A549 (cell line): ENCODE data around the gene UTRN. TPM values are rescaled to one million over a fixed set of nuclear protein-coding genes. Genes with fewer than 3 reads are reported as not detected.
A peak's percentile ranks its signal among the peaks of the same experiment; 100 is the strongest.

Experiments used
- ATAC-seq, 2 experiments: fragments of 200-7000 bp in 1 of 2; fragments of >200 bp in 1 of 2; cut with Nextera tagmentation in 1 of 2; cut with Tn5 transposase in 1 of 2; 3 replicates each; pipeline versions ENCODE4 v1.8.0 to v1.9.1; 2018 to 2020; ENCODE audit warnings: mild to moderate bottlenecking in 1 of 2, moderate library complexity in 1 of 2
- CTCF ChIA-PET: fragments of 300-600 bp; sonication (Branson Sonifier 250); formaldehyde crosslinking; extraction: SDS; loops from one replicate; lab custom pipeline; 2021; ENCODE audit warnings: antibody characterized with exemption, inconsistent platforms; lab: Yijun Ruan, JAX
- POLR2A ChIA-PET: fragments of 350-600 bp; formaldehyde crosslinking; extraction: SDS; loops from one replicate; lab custom pipeline; 2021; ENCODE audit warnings: antibody characterized with exemption, inconsistent platforms; lab: Yijun Ruan, JAX
- DNase-seq, 2 experiments: peaks; one replicate each; pipeline versions ENCODE4 v3.0.0 to v3.0.0-alpha.2; 2011 to 2016; ENCODE audit warnings: low read depth in 1 of 2, low spot score in 1 of 2
- FAIRE-seq: peaks from 2 replicates; lab custom pipeline; 2011; peaks lifted over from hg19 to GRCh38; lab: Jason Lieb, UNC
- H3K27ac ChIP-seq, 2 experiments: fragments of >200 bp; sonication (Bioruptor Twin); formaldehyde crosslinking; 3 replicates each; pipeline ENCODE4 v1.5.1; 2016 to 2017
- H3K4me1 ChIP-seq: fragments of >200 bp; sonication (Bioruptor Twin); formaldehyde crosslinking; 3 replicates; pipeline ENCODE4 v1.6.1; 2016
- H3K4me2 ChIP-seq: fragments of >200 bp; sonication (Bioruptor Twin); formaldehyde crosslinking; 3 replicates; pipeline ENCODE4 v1.6.1; 2016
- H3K4me3 ChIP-seq: fragments of >200 bp; sonication (Bioruptor Twin); formaldehyde crosslinking; 3 replicates; pipeline ENCODE4 v1.5.1; 2016
- H3K9me3 ChIP-seq: fragments of >200 bp; sonication (Bioruptor Twin); formaldehyde crosslinking; 3 replicates; pipeline ENCODE4 v1.6.1; 2016
- CEBPB ChIP-seq, 2 experiments: fragments of >200 bp in 1 of 2; sonication (Bioruptor Twin) in 1 of 2; formaldehyde crosslinking in 1 of 2; IDR thresholded peaks; 2 replicates each; pipeline ENCODE4 v1.6.1; 2012 to 2016
- EHF ChIP-seq: fragments of 250-450 bp; sonication (Bioruptor Pico); IDR thresholded peaks from 2 replicates; pipeline ENCODE4 v1.5.0; 2020; ENCODE audit warnings: mild to moderate bottlenecking
- FOSL2 ChIP-seq, 2 experiments: fragments of 450-650 bp in 1 of 2; fragments of >200 bp in 1 of 2; sonication (Bioruptor Twin) in 1 of 2; formaldehyde crosslinking; IDR thresholded peaks; 2 replicates each; pipeline versions ENCODE4 v1.5.0 to v1.6.1; 2016 to 2020; ENCODE audit warnings: mild to moderate bottlenecking in 1 of 2, moderate library complexity in 1 of 2
- HDAC2 ChIP-seq: fragments of 200-600 bp; sonication (generic); IDR thresholded peaks from 2 replicates; pipeline ENCODE4 v1.6.1; 2016
- HOXA7 ChIP-seq: fragments of 250-450 bp; sonication (Bioruptor Pico); IDR thresholded peaks from 2 replicates; pipeline ENCODE4 v1.5.0; 2020; ENCODE audit warnings: mild to moderate bottlenecking, moderate library complexity
- HOXB5 ChIP-seq: fragments of 250-450 bp; sonication (Bioruptor Pico); IDR thresholded peaks from 2 replicates; pipeline ENCODE4 v1.5.0; 2020; ENCODE audit warnings: mild to moderate bottlenecking, moderate library complexity
- JUN ChIP-seq, 2 experiments: fragments of >200 bp; sonication (Bioruptor Twin); formaldehyde crosslinking; IDR thresholded peaks; 2 replicates in 1 of 2; 3 replicates in 1 of 2; pipeline ENCODE4 v1.6.1; 2016 to 2017
- JUNB ChIP-seq: fragments of >200 bp; sonication (Bioruptor Twin); formaldehyde crosslinking; IDR thresholded peaks from 2 replicates; pipeline ENCODE4 v1.6.1; 2016
- KDM1A ChIP-seq: fragments of 200-600 bp; sonication (generic); IDR thresholded peaks from 2 replicates; pipeline ENCODE4 v1.6.1; 2016; ENCODE audit warnings: low read depth, mild to moderate bottlenecking
- KDM5A ChIP-seq: fragments of 200-600 bp; sonication (generic); IDR thresholded peaks from 2 replicates; pipeline ENCODE4 v1.6.1; 2016; ENCODE audit warnings: antibody characterized with exemption, mild to moderate bottlenecking
- MAX ChIP-seq: IDR thresholded peaks from 2 replicates; pipeline ENCODE4 v1.6.1; 2012
- MAZ ChIP-seq: fragments of 150-350 bp; IDR thresholded peaks from 2 replicates; pipeline ENCODE4 v1.6.1; 2014; ENCODE audit warnings: antibody characterized with exemption, low read depth, low read length, borderline replicate concordance
- NFE2L2 ChIP-seq: fragments of 150-350 bp; conservative IDR thresholded peaks from 2 replicates; pipeline ENCODE4 v1.6.1; 2014; ENCODE audit warnings: low read length
- PHF8 ChIP-seq: fragments of 200-600 bp; sonication (generic); IDR thresholded peaks from 2 replicates; pipeline ENCODE4 v1.6.1; 2016; ENCODE audit warnings: low read depth, mild to moderate bottlenecking, antibody characterized with exemption, moderate library complexity, borderline replicate concordance
- POLR2A ChIP-seq: IDR thresholded peaks from 2 replicates; pipeline ENCODE4 v1.6.1; 2012; ENCODE audit warnings: mild to moderate bottlenecking, low read length
- POLR2AphosphoS2 ChIP-seq: conservative IDR thresholded peaks from 2 replicates; pipeline ENCODE4 v1.6.1; 2012; ENCODE audit warnings: low read length, improper control_type of control experiment, inconsistent platforms
- RAD21 ChIP-seq, 2 experiments: fragments of >200 bp in 1 of 2; sonication (Bioruptor Twin) in 1 of 2; formaldehyde crosslinking in 1 of 2; IDR thresholded peaks in 1 of 2; conservative IDR thresholded peaks in 1 of 2; 2 replicates in 1 of 2; 3 replicates in 1 of 2; pipeline ENCODE4 v1.6.1; 2012 to 2018; ENCODE audit warnings: inconsistent platforms in 1 of 2
- RARB ChIP-seq: fragments of 250-450 bp; sonication (Bioruptor Pico); IDR thresholded peaks from 2 replicates; pipeline ENCODE4 v1.8.0; 2021; ENCODE audit warnings: mild to moderate bottlenecking, moderate library complexity
- RCOR1 ChIP-seq: fragments of 150-350 bp; IDR thresholded peaks from 2 replicates; pipeline ENCODE4 v1.6.1; 2014; ENCODE audit warnings: antibody characterized with exemption, low read length, low read depth
- RFX5 ChIP-seq: fragments of 450-650 bp; IDR thresholded peaks from 2 replicates; pipeline ENCODE4 v1.7.1; 2014; ENCODE audit warnings: antibody characterized with exemption, mild to moderate bottlenecking, moderate library complexity
- SMC3 ChIP-seq: fragments of >200 bp; sonication (Bioruptor Twin); formaldehyde crosslinking; IDR thresholded peaks from 3 replicates; pipeline ENCODE4 v1.6.1; 2018; ENCODE audit warnings: inconsistent platforms
- TFCP2L1 ChIP-seq: fragments of 250-450 bp; sonication (Bioruptor Pico); IDR thresholded peaks from 2 replicates; pipeline ENCODE4 v1.5.0; 2021; ENCODE audit warnings: mild to moderate bottlenecking
- ZFP36 ChIP-seq: fragments of 450-650 bp; IDR thresholded peaks from 2 replicates; pipeline ENCODE4 v1.6.1; 2014; ENCODE audit warnings: borderline replicate concordance; ENCODE audit not compliant: partially characterized antibody
- WGBS: methylation state at CpG from one replicate; pipeline ENCODE4 v1.1.6; 2017; ENCODE audit errors: missing lambda C conversion rate; 5-methylcytosine and 5-hydroxymethylcytosine counted together
- polyA plus RNA-seq, 4 experiments: library from polyadenylated mRNA; depleted of rRNA in 3 of 4; stranded (reverse); fragments of >200 nt; fragmentation: RNase III in 1 of 4; extraction: RNeasy Plus Mini Kit Qiagen cat#74134 plus additional on column Dnase treatment in 1 of 4; gene quantifications; 2 replicates in 3 of 4; 3 replicates in 1 of 4; pipeline ENCODE4 v1.2.3, GENCODE V29; 2011 to 2017
- TF ChIP-seq, protein P1 (sequence below): IDR thresholded peaks from 2 replicates; pipeline ENCODE4 v1.6.1; 2012
- TF ChIP-seq, protein P2 (sequence below): fragments of >200 bp; sonication (Bioruptor Twin); formaldehyde crosslinking; IDR thresholded peaks from 2 replicates; pipeline ENCODE4 v1.6.1; 2016
- TF ChIP-seq, protein P3 (sequence below): fragments of 450-650 bp; IDR thresholded peaks from 2 replicates; pipeline ENCODE4 v1.6.1; 2014; ENCODE audit warnings: antibody characterized with exemption
- TF ChIP-seq, protein P4 (sequence below): fragments of >200 bp; sonication (Bioruptor Twin); formaldehyde crosslinking; IDR thresholded peaks from 3 replicates; pipeline ENCODE4 v1.5.1; 2016

The UTRN gene
- polyA plus RNA-seq, 2 of the 4 experiments (the other 2 are of a cell fraction): 10.6 to 20.8 TPM

DNA sequence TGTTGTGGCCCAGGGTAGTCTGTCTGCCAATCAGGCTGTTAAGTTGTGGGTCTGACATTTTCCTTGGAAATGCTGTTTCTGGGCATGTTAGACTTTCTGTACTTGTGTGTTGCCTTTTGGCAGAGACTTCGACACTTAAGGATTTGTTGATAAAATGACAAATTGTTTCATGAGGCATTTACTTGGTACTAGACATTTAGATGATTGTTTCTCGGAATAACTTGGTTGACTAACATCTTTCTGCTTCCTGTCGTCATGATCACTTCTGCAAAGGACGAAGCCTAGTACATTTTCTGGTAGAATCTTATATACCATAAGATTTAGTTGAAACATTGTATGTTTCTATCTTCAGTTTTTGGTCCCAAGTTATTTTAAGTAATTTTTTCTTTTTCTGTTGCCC is 34.1 kb downstream of the UTRN start:
- POLR2A ChIA-PET: no interaction called here
- Histone ChIP-seq H3K4me1 (peaks cover 37% of the 10 kb centered on the region), H3K4me2 (no peak overlapping the region), H3K27ac (no peak overlapping the region), H3K9me3 (no peaks in the 10 kb centered on the region), H3K4me3 (no peak overlapping the region)
- DNase-seq (no peak), FAIRE-seq (no peak), ATAC-seq (no peak)
- WGBS: 89% methylated on average over 4 of the region's 4 CpGs
- CTCF ChIA-PET: no interaction called here
- TF ChIP-seq SMC3 (no peak), POLR2AphosphoS2 (no peak), RARB (CRISPR knock-in tag) (no peak), POLR2A (no peak), EHF (no peak), HOXA7 (CRISPR knock-in tag) (no peak), KDM5A (no peak)
- TF ChIP-seq, protein P1, sequence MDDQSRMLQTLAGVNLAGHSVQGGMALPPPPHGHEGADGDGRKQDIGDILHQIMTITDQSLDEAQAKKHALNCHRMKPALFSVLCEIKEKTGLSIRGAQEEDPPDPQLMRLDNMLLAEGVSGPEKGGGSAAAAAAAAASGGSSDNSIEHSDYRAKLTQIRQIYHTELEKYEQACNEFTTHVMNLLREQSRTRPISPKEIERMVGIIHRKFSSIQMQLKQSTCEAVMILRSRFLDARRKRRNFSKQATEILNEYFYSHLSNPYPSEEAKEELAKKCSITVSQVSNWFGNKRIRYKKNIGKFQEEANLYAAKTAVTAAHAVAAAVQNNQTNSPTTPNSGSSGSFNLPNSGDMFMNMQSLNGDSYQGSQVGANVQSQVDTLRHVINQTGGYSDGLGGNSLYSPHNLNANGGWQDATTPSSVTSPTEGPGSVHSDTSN: no peak

GRCh38 chr6:144320741-144321140 is 35.6 kb downstream of the UTRN start:
- no peak for FAIRE-seq
- CTCF ChIA-PET: interaction anchor here (0.8 kb wide), 1 partner anchor 114 kb away, joined by 3 read pairs; no protein-coding TSS in a partner anchor

DNA sequence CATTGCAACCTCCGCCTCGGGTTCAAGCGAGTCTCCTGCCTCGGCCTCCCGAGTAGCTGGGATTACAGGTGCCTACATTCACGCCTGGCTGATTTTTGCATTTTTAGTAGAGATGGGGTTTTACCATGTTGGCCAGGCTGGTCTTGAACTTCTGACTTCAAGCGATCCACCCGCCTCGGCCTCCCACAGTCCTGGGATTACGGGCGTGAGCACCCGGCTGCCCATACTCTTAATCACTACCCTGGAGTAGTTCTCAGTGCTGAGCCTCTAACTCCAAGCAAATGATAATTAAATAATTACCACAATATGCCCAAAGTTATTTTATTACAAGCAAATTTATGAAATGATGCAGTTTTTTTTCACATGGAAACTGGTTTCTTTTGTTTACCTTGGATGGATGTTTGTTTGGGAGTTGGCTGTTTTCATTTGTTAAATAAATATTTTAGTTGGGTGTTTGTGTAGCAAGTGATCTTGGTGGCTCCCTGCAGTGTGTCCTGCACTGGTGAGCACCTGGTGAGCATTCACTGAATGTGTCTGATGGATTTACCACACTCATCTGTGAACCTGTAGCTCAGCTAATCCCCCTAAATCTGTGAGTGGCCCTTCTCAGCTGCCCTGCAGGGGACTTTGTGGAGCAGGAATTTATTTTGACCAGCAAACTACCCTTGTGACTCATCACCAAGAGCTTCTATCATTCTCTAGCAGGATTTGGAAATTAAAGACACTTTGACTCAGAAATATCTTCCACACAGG is 36.9 kb downstream of the UTRN start:
- FAIRE-seq: no peak
- CTCF ChIA-PET: interaction anchor here (0.6 to 0.8 kb wide), 2 partner anchors 16 to 61 kb away, joined by 3 read pairs; no protein-coding TSS in a partner anchor

More at GRCh38 chr6:144320741-144321140, 35.6 kb downstream of the UTRN start:
- POLR2A ChIA-PET: no interaction called here
- H3K4me3 ChIP-seq: no peak overlapping the region
- DNase-seq (no peak), ATAC-seq (no peak)
- 80% methylated on average over 5 of the region's 5 CpGs for WGBS
- H3K4me2 ChIP-seq: no peak overlapping the region
- no peaks in the 10 kb centered on the region for H3K9me3 ChIP-seq
- H3K4me1 ChIP-seq: peaks cover 34% of the 10 kb centered on the region
- no peak overlapping the region for H3K27ac ChIP-seq
- TF ChIP-seq TFCP2L1 (CRISPR knock-in tag) (no peak), HOXB5 (CRISPR knock-in tag) (no peak), EHF (no peak), MAZ (no peak), SMC3 (no peak), KDM5A (no peak), JUN (IDR thresholded peaks at IDR 0.05) (no peak), RCOR1 (no peak), ZFP36 (no peak), KDM1A (no peak)
- TF ChIP-seq, protein P2, sequence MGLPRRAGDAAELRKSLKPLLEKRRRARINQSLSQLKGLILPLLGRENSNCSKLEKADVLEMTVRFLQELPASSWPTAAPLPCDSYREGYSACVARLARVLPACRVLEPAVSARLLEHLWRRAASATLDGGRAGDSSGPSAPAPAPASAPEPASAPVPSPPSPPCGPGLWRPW: no peak

GRCh38 chr6:144325232-144325631 is 40.1 kb downstream of the UTRN start:
- POLR2A ChIA-PET: no interaction called here
- 100% methylated on average over 1 of the region's 1 CpG for WGBS

More for the DNA sequence above, 36.9 kb downstream of the UTRN start:
- POLR2A ChIA-PET: no interaction called here
- Histone ChIP-seq H3K27ac (no peak overlapping the region), H3K9me3 (no peaks in the 10 kb centered on the region), H3K4me2 (peak overlapping the region; percentile 38), H3K4me3 (no peak overlapping the region), H3K4me1 (peaks cover 21% of the 10 kb centered on the region)
- ATAC-seq: peak; percentile 44 to 47; a peak in 3 of 6 replicates
- 80% methylated on average over 12 of the region's 12 CpGs for WGBS
- DNase-seq: peak in 1 of 2 experiments; percentile 21
- no peak for TF ChIP-seq KDM5A
- TF ChIP-seq CEBPB (IDR thresholded peaks at IDR 0.05): no peak
- no peak for TF ChIP-seq FOSL2 (IDR thresholded peaks at IDR 0.05)
- TF ChIP-seq FOSL2 (CRISPR knock-in tag; IDR thresholded peaks at IDR 0.05): 0 out of 2 replicates have a peak, but pooled peaks have one; percentile 5

More at GRCh38 chr6:144325232-144325631, 40.1 kb downstream of the UTRN start:
- TF ChIP-seq, protein P3, sequence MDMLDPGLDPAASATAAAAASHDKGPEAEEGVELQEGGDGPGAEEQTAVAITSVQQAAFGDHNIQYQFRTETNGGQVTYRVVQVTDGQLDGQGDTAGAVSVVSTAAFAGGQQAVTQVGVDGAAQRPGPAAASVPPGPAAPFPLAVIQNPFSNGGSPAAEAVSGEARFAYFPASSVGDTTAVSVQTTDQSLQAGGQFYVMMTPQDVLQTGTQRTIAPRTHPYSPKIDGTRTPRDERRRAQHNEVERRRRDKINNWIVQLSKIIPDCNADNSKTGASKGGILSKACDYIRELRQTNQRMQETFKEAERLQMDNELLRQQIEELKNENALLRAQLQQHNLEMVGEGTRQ: no peak
- TF ChIP-seq TFCP2L1 (CRISPR knock-in tag) (no peak), JUN (IDR thresholded peaks at IDR 0.05) (no peak), NFE2L2 (no peak), ZFP36 (no peak), JUNB (no peak), RAD21 (conservative IDR thresholded peaks at IDR 0.05 in 1 of 2, IDR thresholded peaks at IDR 0.05 in 1 of 2) (no peak), HDAC2 (no peak), KDM1A (no peak), MAX (no peak), RFX5 (no peak), POLR2AphosphoS2 (no peak), PHF8 (no peak)
- TF ChIP-seq, protein P4, sequence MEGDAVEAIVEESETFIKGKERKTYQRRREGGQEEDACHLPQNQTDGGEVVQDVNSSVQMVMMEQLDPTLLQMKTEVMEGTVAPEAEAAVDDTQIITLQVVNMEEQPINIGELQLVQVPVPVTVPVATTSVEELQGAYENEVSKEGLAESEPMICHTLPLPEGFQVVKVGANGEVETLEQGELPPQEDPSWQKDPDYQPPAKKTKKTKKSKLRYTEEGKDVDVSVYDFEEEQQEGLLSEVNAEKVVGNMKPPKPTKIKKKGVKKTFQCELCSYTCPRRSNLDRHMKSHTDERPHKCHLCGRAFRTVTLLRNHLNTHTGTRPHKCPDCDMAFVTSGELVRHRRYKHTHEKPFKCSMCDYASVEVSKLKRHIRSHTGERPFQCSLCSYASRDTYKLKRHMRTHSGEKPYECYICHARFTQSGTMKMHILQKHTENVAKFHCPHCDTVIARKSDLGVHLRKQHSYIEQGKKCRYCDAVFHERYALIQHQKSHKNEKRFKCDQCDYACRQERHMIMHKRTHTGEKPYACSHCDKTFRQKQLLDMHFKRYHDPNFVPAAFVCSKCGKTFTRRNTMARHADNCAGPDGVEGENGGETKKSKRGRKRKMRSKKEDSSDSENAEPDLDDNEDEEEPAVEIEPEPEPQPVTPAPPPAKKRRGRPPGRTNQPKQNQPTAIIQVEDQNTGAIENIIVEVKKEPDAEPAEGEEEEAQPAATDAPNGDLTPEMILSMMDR: no peak
- Histone ChIP-seq H3K4me2 (no peak overlapping the region), H3K27ac (no peak overlapping the region), H3K4me3 (no peak overlapping the region), H3K4me1 (peaks cover 20% of the 10 kb centered on the region), H3K9me3 (no peaks in the 10 kb centered on the region)
- ATAC-seq: no peak
- DNase-seq: no peak
- CTCF ChIA-PET: no interaction called here
- FAIRE-seq: no peak
